Suprapubic skin (tissue), 4 donors: ENCODE data around the gene EPHA8. TPM values are rescaled to one million over a fixed set of nuclear protein-coding genes. Genes with fewer than 3 reads are reported as not detected.

Experiments used
- DNase-seq, 2 donors: peaks; one replicate each; pipeline ENCODE4 v3.0.0-alpha.2; 2019; ENCODE audit warnings: low spot score in 2 of 2
- H3K27ac ChIP-seq: fragments of 200-600 bp; sonication (generic); one replicate; pipeline ENCODE4 v1.5.1; 2019
- H3K27me3 ChIP-seq: fragments of 200-600 bp; sonication (generic); one replicate; pipeline ENCODE4 v1.5.1; 2019
- H3K36me3 ChIP-seq: fragments of 200-600 bp; sonication (generic); one replicate; pipeline ENCODE4 v1.5.1; 2019
- H3K4me1 ChIP-seq: fragments of 200-600 bp; sonication (generic); one replicate; pipeline ENCODE4 v1.5.1; 2019
- H3K4me3 ChIP-seq: fragments of 200-600 bp; sonication (generic); one replicate; pipeline ENCODE4 v1.5.1; 2019; ENCODE audit warnings: mild to moderate bottlenecking
- H3K9me3 ChIP-seq: fragments of 200-600 bp; sonication (generic); one replicate; pipeline ENCODE4 v1.5.1; 2019
- EP300 ChIP-seq: sonication (generic); formaldehyde crosslinking; IDR thresholded peaks from one replicate; pipeline ENCODE4 v1.6.1; 2017; ENCODE audit warnings: antibody characterized with exemption
- POLR2A ChIP-seq, 2 donors: fragments of 450-650 bp; IDR thresholded peaks; one replicate each; pipeline ENCODE4 v1.6.1; 2017; ENCODE audit warnings: antibody characterized with exemption in 2 of 2, mild to moderate bottlenecking in 2 of 2, moderate library complexity in 2 of 2
- POLR2AphosphoS5 ChIP-seq, 3 donors: sonication (generic); formaldehyde crosslinking; IDR thresholded peaks; one replicate each; pipeline ENCODE4 v1.6.1; 2017; ENCODE audit warnings: antibody characterized with exemption in 3 of 3
- WGBS: methylation state at CpG from one replicate; pipeline ENCODE4 v1.1.5; 2018; 5-methylcytosine and 5-hydroxymethylcytosine counted together
- total RNA-seq, 4 donors: library from RNA; depleted of rRNA; stranded (reverse); fragments of >200 nt; gene quantifications; one replicate each; pipeline ENCODE4 v1.1.0, GENCODE V29; 2016
- TF ChIP-seq, protein P1 (sequence below), 2 donors: fragments of 200-600 bp in 1 of 2; fragments of 450-650 bp in 1 of 2; sonication (generic) in 1 of 2; IDR thresholded peaks; one replicate each; pipeline ENCODE4 v1.5.1; 2016 to 2019; ENCODE audit warnings: antibody characterized with exemption in 2 of 2, mild to moderate bottlenecking in 1 of 2, moderate library complexity in 1 of 2

EPHA8 gene
- total RNA-seq, 4 donors from 2014 or later = 0.34 to 0.64 TPM; not detected in 2

DNA sequence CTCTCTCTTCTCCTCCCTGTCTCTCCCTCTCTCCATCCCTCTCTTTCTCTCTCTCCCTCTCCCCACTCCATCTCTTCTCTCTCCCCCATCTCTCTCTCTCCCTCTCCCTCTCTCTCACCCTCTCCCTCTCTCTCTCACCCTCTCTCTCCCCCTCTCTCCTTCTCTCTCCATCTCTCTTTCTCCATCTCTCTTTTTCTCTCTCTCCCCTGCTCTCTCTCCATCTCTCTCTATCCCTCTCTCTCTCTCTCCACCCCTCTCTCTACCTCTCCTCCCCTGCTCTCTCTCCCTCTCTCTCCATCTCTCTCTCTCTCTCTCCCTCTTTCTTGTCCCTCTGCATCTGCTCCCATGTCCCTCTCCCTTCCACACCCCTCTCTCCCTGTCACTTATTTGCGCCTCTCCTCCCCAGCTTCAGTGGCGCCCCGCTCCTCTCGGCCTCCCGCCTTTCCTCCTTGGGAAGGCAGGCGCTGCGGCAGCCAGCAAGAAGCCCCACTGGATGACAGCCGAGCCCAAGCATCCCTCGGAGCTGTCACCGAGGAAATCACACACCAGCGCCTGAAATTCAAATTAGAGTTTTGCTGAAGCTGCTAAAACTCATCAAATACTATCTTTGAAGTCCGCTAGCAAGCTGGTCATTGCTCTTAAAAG, 15.3 kb upstream of the EPHA8 start:
- H3K27ac ChIP-seq = no peak overlapping the region
- no peaks in the 10 kb centered on the region for H3K9me3 ChIP-seq
- DNase-seq = no peak
- no peaks in the 10 kb centered on the region for H3K4me1 ChIP-seq
- no peak for TF ChIP-seq POLR2A (IDR thresholded peaks at IDR 0.05)
- no peak for TF ChIP-seq POLR2AphosphoS5 (IDR thresholded peaks at IDR 0.05)
- no peak for TF ChIP-seq EP300
- TF ChIP-seq, protein P1, sequence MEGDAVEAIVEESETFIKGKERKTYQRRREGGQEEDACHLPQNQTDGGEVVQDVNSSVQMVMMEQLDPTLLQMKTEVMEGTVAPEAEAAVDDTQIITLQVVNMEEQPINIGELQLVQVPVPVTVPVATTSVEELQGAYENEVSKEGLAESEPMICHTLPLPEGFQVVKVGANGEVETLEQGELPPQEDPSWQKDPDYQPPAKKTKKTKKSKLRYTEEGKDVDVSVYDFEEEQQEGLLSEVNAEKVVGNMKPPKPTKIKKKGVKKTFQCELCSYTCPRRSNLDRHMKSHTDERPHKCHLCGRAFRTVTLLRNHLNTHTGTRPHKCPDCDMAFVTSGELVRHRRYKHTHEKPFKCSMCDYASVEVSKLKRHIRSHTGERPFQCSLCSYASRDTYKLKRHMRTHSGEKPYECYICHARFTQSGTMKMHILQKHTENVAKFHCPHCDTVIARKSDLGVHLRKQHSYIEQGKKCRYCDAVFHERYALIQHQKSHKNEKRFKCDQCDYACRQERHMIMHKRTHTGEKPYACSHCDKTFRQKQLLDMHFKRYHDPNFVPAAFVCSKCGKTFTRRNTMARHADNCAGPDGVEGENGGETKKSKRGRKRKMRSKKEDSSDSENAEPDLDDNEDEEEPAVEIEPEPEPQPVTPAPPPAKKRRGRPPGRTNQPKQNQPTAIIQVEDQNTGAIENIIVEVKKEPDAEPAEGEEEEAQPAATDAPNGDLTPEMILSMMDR (IDR thresholded peaks at IDR 0.05) = no peak
- no peak overlapping the region for H3K4me3 ChIP-seq
- no peaks in the 10 kb centered on the region for H3K36me3 ChIP-seq
- peaks cover 81% of the 10 kb centered on the region for H3K27me3 ChIP-seq
- WGBS = 17% methylated on average over 12 of the region's 12 CpGs

DNA sequence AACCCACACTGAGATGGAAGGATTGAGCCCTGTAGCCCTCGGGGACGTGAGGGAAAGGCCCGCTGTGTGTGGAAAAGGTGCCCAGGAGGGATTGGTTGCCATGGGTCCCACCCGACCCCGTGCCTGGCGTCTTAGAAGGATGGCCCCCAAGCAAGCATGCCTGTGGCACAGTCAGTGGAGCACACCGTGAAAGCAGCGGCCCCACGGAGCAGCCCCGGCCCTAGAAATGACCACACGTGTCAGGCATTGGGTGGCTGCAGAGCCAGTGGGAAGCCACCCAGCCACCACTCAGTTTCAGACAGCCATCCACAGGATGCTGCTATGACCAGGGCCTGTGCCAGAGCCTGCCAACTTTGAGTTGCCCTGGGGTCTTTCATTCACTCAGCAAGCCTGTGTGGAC, 13.3 kb upstream of the EPHA8 start:
- H3K9me3 ChIP-seq = no peaks in the 10 kb centered on the region
- no peaks in the 10 kb centered on the region for H3K36me3 ChIP-seq
- WGBS = 91% methylated on average over 10 of the region's 11 CpGs
- H3K4me1 ChIP-seq = peaks cover 3% of the 10 kb centered on the region
- H3K27me3 ChIP-seq = peaks cover 90% of the 10 kb centered on the region
- no peak for DNase-seq
- no peak overlapping the region for H3K4me3 ChIP-seq
- TF ChIP-seq POLR2AphosphoS5 (IDR thresholded peaks at IDR 0.05) (no peak), EP300 (no peak), POLR2A (IDR thresholded peaks at IDR 0.05) (no peak)
- TF ChIP-seq, protein P1 (IDR thresholded peaks at IDR 0.05) = no peak
- H3K27ac ChIP-seq = no peak overlapping the region

DNA sequence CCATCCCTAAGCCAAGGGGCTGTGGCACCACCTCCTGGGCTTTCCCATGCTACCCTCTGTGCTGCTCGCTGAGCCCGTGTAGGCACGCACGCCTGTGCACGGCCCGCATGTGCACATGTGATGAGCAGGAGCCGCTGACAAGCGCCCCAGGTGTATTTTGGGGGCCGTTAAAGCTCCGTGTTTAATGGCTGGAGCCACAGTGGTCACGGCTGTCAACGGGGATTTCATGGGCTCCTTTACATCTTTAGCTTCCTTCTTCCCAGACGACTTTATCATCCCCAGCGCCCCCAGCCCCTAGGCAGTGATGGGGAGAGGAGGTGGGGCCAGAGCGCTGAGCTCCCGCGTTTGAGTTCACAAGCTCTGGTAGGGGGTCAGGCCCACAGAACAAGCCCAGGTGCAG, 11.7 kb upstream of the EPHA8 start:
- TF ChIP-seq POLR2A (IDR thresholded peaks at IDR 0.05) (no peak), POLR2AphosphoS5 (IDR thresholded peaks at IDR 0.05) (no peak), EP300 (no peak)
- TF ChIP-seq, protein P1 (IDR thresholded peaks at IDR 0.05) = no peak
- H3K27ac ChIP-seq = no peak overlapping the region
- no peak overlapping the region for H3K4me3 ChIP-seq
- WGBS = 55% methylated on average over 17 of the region's 17 CpGs
- no peaks in the 10 kb centered on the region for H3K9me3 ChIP-seq
- peaks cover 91% of the 10 kb centered on the region for H3K27me3 ChIP-seq
- peaks cover 11% of the 10 kb centered on the region for H3K4me1 ChIP-seq
- no peak for DNase-seq
- H3K36me3 ChIP-seq = no peaks in the 10 kb centered on the region

DNA sequence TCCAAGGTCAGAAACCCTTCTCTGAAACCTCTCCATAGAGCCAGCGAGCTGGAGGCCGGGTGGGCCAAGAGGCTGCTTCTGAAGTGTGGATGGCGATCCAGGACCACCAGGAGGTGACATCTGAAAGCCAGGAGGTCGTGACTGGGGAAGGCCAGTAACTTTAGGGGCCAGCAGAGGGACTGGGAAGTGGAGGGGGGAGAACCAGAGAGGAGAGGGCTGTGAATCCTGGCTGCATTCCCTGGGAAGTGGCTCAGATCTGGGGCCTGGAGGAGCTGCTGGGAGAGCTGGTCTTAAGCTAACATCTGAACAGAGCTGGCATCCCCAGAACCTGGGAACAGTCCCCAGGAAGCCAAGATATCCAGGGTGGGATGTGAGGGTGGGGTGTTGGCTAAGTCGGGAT, 11.3 kb upstream of the EPHA8 start:
- Histone ChIP-seq H3K36me3 (no peaks in the 10 kb centered on the region), H3K9me3 (no peaks in the 10 kb centered on the region), H3K4me3 (no peak overlapping the region), H3K27ac (no peak overlapping the region), H3K27me3 (peaks cover 91% of the 10 kb centered on the region), H3K4me1 (peaks cover 15% of the 10 kb centered on the region)
- DNase-seq = no peak
- TF ChIP-seq POLR2A (IDR thresholded peaks at IDR 0.05) (no peak), POLR2AphosphoS5 (IDR thresholded peaks at IDR 0.05) (no peak), EP300 (no peak)
- TF ChIP-seq, protein P1 (IDR thresholded peaks at IDR 0.05) = no peak
- WGBS = 65% methylated on average over 5 of the region's 5 CpGs

DNA sequence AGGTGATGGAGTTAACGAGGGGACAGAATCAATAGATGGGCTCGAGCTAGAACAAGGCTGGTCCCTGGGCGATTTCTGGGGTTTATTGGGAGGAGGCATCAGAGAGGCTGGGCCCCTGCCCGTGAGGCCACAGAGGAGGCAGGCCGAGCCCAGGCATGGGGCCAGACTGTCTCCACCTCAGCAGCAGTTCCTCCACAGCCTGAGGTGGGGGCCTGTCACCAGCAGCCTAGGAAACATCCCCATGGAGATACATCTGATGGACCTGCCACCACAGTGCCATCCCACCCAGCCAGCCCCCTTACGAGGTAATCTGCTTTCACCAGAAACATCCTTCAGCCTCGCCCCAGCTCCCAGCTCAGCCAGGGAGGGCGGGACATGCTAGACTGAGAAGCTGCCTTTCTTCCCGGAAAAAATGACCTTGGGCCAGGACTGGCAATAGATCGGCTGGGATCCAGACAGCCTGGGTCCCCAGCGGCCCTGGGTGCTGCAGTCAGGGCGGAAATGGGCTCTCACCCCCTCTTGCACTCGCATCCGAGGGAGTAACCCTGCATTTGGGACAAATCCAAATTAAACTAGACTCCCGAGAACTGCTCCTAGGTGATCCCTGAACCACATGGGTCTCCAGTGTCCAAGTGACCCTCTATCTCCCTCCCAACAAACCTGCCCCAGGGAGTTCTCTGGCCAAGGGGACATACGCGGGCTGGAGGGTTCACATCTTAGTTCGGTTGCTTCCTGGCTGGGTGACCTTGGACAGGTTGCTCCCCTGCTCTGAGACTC, 10.0 kb upstream of the EPHA8 start:
- no peak for TF ChIP-seq EP300
- TF ChIP-seq POLR2A (IDR thresholded peaks at IDR 0.05) = no peak
- TF ChIP-seq, protein P1 (IDR thresholded peaks at IDR 0.05) = no peak
- no peak for TF ChIP-seq POLR2AphosphoS5 (IDR thresholded peaks at IDR 0.05)
- H3K36me3 ChIP-seq = no peaks in the 10 kb centered on the region
- H3K27me3 ChIP-seq = peaks cover 79% of the 10 kb centered on the region
- H3K4me1 ChIP-seq = peaks cover 15% of the 10 kb centered on the region
- no peak overlapping the region for H3K4me3 ChIP-seq
- no peaks in the 10 kb centered on the region for H3K9me3 ChIP-seq
- WGBS = 31% methylated on average over 10 of the region's 18 CpGs
- no peak overlapping the region for H3K27ac ChIP-seq
- DNase-seq = no peak
